Eye (tissue), 1 donor: Measurements from ENCODE around the gene RGS1.

Experiments used
- DNase-seq: peaks from one replicate; pipeline ENCODE4 v3.0.0-alpha.2; 2015

The RGS1 gene

DNA sequence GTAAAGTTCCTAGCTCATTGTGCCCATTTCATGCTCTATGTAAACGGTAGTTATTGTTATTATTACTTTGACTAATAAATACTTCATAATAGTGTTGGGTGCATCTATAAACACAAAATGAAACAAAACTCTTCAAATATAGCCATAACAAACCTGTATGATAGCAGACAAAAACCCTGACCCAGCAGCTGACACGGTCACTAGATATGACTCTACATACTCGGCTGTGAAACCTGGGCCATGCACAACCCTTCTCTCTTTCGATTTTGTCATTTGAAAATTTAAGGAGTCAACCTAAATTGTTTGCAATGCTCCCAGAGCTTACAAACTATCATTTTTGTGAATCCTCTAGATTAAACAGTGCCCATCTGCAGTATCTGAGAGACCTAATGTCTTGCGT lies 52.3 kb downstream of the RGS1 start:
- no peak for DNase-seq

GRCh38 chr1:192628396-192629057 lies 53.0 kb downstream of the RGS1 start:
- no peak for DNase-seq

DNA sequence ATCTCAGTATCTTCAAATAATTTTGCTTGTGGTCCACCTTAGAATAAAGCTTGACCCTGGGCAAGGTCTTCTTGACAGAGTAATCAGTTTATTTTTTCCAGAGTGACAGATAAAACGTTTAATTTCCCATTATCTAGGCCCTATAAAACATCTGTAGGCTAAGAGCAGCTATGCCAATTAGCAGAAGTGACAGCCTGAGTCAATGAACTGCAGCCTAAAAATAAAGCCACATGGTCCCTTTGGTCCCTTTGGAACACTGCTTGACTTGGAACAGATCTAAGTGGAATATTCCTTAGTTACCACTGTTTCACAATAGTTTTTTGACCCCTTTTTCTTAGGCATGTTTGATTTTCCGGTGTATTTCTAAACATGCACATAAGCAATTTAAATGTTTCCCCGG lies 54.0 kb downstream of the RGS1 start:
- no peak for DNase-seq
